ENCODE measurements around the gene EMC10. TPM values are rescaled to one million over a fixed set of nuclear protein-coding genes. Genes with fewer than 3 reads are reported as not detected.

EMC10 gene
- total RNA-seq, 2 experiments from 2014 or later: 80.0 to 80.3 TPM

DNA sequence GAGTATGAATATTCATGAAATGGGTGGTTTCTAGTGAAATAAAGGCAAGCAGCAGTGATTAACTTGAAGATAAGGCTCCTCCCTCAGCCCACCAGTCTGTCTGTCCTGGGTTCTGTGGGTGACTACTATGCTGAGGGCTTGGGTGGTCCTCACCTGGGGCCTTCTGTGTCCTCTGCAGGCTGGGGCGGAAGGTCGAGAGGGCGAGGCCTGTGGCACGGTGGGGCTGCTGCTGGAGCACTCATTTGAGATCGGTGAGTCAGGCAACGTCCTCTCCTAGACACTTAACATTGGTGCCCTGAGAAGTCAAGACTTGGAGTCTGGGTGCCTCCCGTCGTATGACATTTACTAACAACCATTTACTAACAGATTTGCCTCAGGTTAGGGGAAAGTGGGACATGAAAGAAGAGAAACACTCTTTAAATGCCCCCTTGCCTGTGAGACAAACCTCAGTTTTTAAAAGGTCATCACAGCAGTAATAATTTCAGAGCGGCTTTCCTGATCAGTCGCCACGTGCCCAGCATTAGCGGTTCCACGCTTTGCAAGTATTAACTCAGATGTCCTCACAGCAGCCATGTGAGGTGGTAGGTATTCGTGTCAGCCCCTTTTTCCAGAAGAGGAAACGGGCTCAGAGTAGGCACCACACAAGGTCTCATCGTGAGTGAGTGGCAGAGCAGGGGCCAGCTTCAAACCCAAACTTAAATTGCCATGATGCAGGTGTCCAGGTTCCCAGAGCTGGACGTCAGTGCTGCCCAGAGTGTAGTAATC lies 1.6 kb downstream of the EMC10 start:
- Mint-ChIP-seq H3K4me1 (ENCODE audit: low read depth) (peaks cover 22% of the 10 kb centered on the region), H3K27ac (peak overlapping the region; percentile 95), H3K9me3 (no peaks in the 10 kb centered on the region), H3K4me3 (peak overlapping the region; percentile 95), H3K36me3 (ENCODE audit: low read depth) (peaks cover 52% of the 10 kb centered on the region), H3K27me3 (no peaks in the 10 kb centered on the region)
- intact Hi-C loops (cut with DNase I, micrococcal nuclease): loop anchor here in 1 of 2 experiments (2.0 to 5.0 kb wide), 2 partner anchors 45 to 111 kb away; partner anchors contain the start of genes MYBPC2 and NAPSA
- Histone ChIP-seq H3K9me3 (ENCODE audit: control insufficient read depth in 1 of 2, insufficient read depth in 1 of 2, low read length in 2 of 2) (peaks cover 0 to 6% of the 10 kb centered on the region in 2 experiments), H3K27ac (ENCODE audit: low read depth in 1 of 2, low read length in 2 of 2) (no peak overlapping the region), H3K36me3 (ENCODE audit: insufficient read depth, low read length) (peaks cover 45% of the 10 kb centered on the region), H3K4me3 (ENCODE audit: low read length) (peak overlapping the region; percentile 79), H3K4me1 (ENCODE audit: insufficient read depth, low read length) (peaks cover 43% of the 10 kb centered on the region), H3K27me3 (ENCODE audit: control insufficient read depth in 1 of 2, insufficient read depth in 2 of 2, low read length in 2 of 2) (no peaks in the 10 kb centered on the region)
- POLR2A ChIA-PET: no interaction called here
- DNase-seq: no peak
- CTCF ChIA-PET: no interaction called here
- no peak for ATAC-seq (ENCODE audit: poor library complexity)
- no peak for TF ChIP-seq CTCF (IDR thresholded peaks at IDR 0.05)

DNA sequence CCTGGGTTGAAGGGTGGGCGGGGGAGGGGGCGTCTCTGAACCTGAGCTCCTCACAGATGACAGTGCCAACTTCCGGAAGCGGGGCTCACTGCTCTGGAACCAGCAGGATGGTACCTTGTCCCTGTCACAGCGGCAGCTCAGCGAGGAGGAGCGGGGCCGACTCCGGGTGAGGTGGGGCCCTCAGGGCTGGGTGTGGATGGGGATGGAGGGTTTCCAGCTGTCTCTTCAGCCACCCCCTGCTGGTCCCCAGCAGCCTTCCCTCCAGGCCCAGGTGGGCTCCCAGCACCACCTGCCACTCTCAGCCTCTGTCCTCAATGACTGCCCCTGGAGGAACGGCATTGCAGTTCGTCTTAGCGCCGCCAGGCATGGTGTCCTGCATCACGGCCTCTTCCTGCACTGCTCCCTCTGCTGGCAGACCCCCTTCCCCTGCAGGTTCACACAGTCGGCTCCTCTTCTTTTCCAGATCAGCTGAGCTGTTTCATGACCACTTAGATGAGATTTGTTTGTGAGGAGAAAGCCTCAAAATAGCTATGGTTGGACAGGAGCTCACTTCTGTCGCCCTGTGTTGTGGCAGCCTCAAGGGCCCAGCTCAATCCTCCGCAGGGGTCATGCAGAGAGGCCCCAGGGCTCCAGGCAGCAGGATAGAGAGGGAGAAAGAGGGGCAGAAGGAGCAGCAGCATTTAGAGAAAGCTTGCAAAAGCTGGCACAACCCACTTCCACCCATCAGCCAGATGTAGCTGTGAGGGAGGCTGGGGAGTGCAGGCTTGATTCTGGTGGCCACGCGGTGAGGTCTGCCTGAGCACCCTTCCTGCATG lies 2.8 kb downstream of the EMC10 start:
- no peak for ATAC-seq (ENCODE audit: poor library complexity)
- H3K4me3 Mint-ChIP-seq: peak overlapping the region; percentile 66
- peaks cover 63% of the 10 kb centered on the region for H3K36me3 Mint-ChIP-seq (ENCODE audit: low read depth)
- ChIA-PET POLR2A (interaction anchor here (1.8 kb wide), 1 partner anchor 32 kb away, joined by 7 read pairs; the partner anchor contains the start of gene JOSD2), CTCF (interaction anchor here (0.8 kb wide), 1 partner anchor 122 kb away, joined by 4 read pairs; no protein-coding TSS in a partner anchor)
- peaks cover 43% of the 10 kb centered on the region for H3K4me1 ChIP-seq (ENCODE audit: insufficient read depth, low read length)
- no peaks in the 10 kb centered on the region for H3K27me3 ChIP-seq (ENCODE audit: control insufficient read depth in 1 of 2, insufficient read depth in 2 of 2, low read length in 2 of 2)
- peak in 2 of 14 experiments; percentile 6 to 54 for DNase-seq
- intact Hi-C loops (cut with DNase I, micrococcal nuclease): loop anchor here in 1 of 2 experiments (5.0 kb wide), 1 partner anchor 112 kb away; the partner anchor contains the start of gene NAPSA
- no peak overlapping the region for H3K4me3 ChIP-seq (ENCODE audit: low read length)
- H3K4me1 Mint-ChIP-seq (ENCODE audit: low read depth): peaks cover 22% of the 10 kb centered on the region
- H3K27ac ChIP-seq (ENCODE audit: low read depth in 1 of 2, low read length in 2 of 2): no peak overlapping the region
- H3K9me3 Mint-ChIP-seq: no peaks in the 10 kb centered on the region
- H3K27me3 Mint-ChIP-seq: no peaks in the 10 kb centered on the region
- H3K27ac Mint-ChIP-seq: no peak overlapping the region
- peaks cover 0 to 6% of the 10 kb centered on the region in 2 experiments for H3K9me3 ChIP-seq (ENCODE audit: control insufficient read depth in 1 of 2, insufficient read depth in 1 of 2, low read length in 2 of 2)
- TF ChIP-seq CTCF (IDR thresholded peaks at IDR 0.05): no peak
- peaks cover 52% of the 10 kb centered on the region for H3K36me3 ChIP-seq (ENCODE audit: insufficient read depth, low read length)

- ChIA-PET CTCF (interaction anchor here (0.8 kb wide), 1 partner anchor 123 kb away, joined by 4 read pairs; no protein-coding TSS in a partner anchor), POLR2A (interaction anchor here (1.8 kb wide), 1 partner anchor 31 kb away, joined by 7 read pairs; the partner anchor contains the start of gene JOSD2)
- no peak for TF ChIP-seq CTCF (IDR thresholded peaks at IDR 0.05)
- Mint-ChIP-seq H3K4me1 (ENCODE audit: low read depth) (peaks cover 22% of the 10 kb centered on the region), H3K36me3 (ENCODE audit: low read depth) (peaks cover 70% of the 10 kb centered on the region), H3K9me3 (no peaks in the 10 kb centered on the region), H3K4me3 (no peak overlapping the region), H3K27me3 (no peaks in the 10 kb centered on the region), H3K27ac (no peak overlapping the region)
- H3K36me3 ChIP-seq (ENCODE audit: insufficient read depth, low read length): peaks cover 52% of the 10 kb centered on the region
- peaks cover 43% of the 10 kb centered on the region for H3K4me1 ChIP-seq (ENCODE audit: insufficient read depth, low read length)
- intact Hi-C loops (cut with DNase I, micrococcal nuclease): loop anchor here in 1 of 2 experiments (5.0 kb wide), 1 partner anchor 113 kb away; the partner anchor contains the start of gene NAPSA
- DNase-seq: peak in 1 of 14 experiments; percentile 19
- H3K9me3 ChIP-seq (ENCODE audit: control insufficient read depth in 1 of 2, insufficient read depth in 1 of 2, low read length in 2 of 2): peaks cover 0 to 6% of the 10 kb centered on the region in 2 experiments
- no peak for ATAC-seq (ENCODE audit: poor library complexity)
- no peak overlapping the region for H3K4me3 ChIP-seq (ENCODE audit: low read length)
- H3K27ac ChIP-seq (ENCODE audit: low read depth in 1 of 2, low read length in 2 of 2): no peak overlapping the region
- no peaks in the 10 kb centered on the region for H3K27me3 ChIP-seq (ENCODE audit: control insufficient read depth in 1 of 2, insufficient read depth in 2 of 2, low read length in 2 of 2)
Measured at GRCh38 chr19:50479761-50480251, 3.5 kb downstream of the EMC10 start.
